ENCODE measurements around the gene FUT9.

The FUT9 gene

DNA sequence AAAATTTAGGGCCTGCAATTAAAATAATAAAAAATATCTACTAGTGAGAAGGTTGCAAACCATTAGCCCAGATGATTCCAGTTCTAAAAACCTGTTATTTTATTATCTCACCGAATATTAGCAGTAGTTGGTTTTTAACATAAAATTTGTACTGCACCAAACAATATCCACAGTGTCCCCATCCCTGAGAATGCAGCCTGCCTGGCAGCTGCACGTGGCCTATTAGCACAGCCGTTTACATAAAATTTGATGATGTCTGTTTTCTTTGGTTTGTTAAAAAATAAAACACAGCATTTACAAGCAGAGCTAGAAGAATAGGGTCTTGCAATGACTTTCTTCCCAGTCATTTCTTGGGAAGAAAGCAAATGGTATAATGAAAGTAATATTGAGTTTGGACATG lies 58.2 kb downstream of the FUT9 start:
- no peak for DNase-seq

DNA sequence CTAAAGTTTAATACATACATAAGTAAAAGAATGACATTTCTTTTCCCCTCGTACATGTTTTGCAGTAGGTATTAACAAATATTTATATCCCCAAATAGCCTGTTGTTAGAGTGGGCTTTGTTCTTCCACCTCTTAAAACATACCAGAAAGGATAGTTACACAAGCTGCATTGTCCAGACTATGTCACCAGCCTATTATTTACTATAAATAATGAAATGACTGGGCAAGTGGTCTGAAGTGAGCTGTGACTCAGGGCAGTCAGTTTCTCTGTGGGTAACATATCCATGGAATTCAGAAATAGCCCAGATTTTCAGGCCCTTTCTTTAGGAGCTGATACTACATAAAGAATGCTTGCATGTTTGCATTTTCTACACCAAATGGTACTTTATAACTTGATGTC lies 60.1 kb downstream of the FUT9 start:
- no peak for DNase-seq

DNA sequence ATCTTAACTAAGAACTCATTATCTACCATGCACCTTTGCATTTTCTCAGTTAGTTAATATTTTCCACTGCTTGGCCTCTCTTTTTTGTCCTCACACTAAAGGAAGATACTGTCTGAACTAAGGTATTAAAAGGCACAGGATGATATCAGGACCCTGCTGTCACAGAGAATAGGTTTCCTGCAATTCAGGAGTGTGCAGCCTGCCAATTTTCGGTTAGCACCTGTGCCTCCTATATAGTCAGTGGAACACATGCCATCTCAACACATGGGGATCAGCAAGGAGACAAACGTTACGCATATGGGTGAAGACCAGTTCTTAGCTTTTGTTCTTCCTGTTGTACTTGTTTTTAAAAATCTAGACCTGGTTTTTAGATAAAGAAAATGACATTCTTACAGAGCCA lies 71.0 kb downstream of the FUT9 start:
- no peak for DNase-seq

DNA sequence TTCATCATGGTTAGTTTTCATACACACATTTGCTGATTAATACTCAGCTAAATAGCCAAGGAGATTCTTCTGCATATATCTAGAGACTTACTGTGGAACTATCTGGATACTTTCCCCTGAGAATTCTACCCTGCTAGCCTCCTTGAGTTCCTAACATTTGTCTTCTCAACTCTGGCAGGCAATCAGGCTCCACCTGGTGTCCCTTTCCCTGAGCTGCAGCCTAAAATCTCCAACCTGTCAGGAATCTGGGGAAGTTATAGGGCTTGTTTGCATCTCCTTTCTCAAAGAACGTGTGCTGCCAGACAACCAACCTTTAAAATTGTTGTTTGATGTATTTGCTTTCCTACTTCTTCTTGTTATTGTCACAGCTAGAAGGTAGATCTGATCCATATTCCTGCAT lies 73.4 kb downstream of the FUT9 start:
- DNase-seq: no peak

DNA sequence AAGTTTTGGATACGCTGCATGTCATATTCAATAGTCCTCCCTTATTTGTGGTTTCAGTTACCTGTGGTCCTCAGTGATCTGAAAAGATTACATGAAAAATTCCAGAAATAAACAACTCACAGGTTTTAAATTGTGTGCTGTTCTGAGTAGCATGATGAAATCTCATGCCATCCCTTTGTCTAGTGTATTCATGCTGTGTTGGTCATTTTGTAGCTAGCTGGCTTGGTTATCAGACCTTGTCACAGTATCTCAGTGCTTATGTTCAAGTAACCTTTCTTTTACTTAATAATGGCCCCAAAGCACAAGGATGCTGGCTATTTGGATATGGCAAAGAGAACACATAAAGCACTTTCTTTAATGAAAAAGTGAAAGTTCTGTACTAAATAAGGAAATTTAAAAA lies 78.3 kb downstream of the FUT9 start:
- no peak for DNase-seq

DNA sequence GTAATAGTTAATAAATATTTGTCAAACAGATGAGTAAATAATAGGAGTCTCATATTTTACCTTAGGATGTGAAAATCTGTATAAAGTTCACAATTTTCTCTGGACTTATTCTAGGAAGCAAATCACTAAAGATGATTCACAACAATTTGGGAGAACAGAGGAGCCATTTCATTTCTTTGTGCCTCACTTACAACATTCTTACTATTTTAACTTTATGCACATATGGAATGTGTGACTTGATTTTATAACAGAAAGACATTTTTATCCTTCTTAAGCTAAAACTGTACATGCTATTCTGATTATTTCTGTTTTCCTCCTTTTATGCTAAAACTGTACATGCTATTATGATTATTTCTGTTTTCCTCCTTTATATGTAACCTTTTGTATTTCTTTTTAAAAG lies 83.3 kb downstream of the FUT9 start:
- no peak for DNase-seq

DNA sequence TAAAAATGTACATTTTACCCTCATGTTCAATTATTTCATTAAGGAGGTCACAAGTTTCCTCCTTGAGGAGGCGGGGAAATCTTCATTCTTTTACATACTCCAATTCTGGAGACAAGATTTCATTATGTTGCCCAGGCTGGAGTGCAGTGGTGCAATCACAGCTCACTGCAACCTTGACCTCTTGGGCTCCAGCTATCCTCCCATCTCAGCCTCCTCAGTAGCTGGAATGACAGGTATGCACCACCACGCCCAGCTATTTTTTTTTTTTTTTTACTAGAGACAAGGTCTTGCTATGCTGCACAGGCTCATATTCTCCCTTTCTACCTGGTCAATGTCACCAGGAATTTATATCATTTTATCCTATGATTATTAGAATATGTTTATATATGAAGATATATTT lies 85.8 kb downstream of the FUT9 start:
- DNase-seq: no peak

DNA sequence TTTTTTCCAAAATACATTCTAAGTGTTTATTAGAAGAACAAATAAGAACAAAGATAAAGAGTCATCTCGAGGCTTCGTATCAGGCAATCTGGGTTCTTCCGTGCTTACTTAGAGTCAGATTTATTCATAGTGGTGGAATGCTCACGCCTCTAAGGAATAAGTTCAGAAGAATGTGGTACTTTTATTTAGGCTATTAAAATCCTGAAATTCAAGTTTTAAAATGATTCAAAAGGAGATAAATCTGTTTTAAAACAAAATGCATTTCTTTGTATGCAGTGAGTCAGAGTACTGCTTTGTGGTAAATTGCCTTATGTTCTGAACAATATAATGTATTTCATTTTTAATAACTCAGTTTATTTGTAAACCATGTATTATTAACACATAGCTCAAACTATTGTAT lies 89.1 kb downstream of the FUT9 start:
- DNase-seq: no peak

DNA sequence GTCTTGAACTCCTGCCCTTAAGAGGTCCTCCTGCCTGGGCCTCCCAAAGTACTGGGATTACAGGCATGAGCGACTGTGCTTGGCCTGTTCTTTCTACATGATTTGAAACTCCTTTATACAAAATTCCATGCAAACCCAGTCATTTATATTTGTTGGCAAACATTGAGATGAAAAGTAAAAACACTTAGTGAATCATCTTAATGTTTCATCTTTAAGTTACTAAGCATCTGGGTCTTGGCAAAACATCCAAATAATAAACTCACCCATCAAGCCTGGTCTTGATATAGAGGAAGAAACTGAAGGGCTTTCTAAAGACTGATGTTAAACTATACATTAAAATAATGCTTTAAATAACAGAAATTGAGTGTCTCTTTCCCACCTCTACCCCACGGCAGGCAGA lies 95.1 kb downstream of the FUT9 start:
- no peak for DNase-seq

DNA sequence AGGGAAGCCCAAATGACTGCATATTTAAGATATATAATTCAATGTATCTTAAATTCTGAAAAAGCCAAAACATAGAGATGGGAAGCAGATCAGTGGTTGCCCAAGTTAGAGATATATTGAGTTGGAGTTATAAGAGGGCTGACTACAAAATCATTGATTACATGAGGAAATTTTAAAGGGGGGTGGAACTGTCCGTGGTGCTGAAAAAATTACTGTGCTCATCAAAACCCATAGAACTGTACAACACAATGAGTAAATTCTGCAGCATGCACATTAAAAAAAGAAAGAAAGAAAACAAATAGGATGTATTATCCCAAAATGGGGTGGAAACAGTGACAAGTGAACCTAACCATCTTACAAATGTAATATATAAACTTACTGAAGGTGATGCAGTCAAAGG lies 100.9 kb downstream of the FUT9 start:
- DNase-seq: no peak

DNA sequence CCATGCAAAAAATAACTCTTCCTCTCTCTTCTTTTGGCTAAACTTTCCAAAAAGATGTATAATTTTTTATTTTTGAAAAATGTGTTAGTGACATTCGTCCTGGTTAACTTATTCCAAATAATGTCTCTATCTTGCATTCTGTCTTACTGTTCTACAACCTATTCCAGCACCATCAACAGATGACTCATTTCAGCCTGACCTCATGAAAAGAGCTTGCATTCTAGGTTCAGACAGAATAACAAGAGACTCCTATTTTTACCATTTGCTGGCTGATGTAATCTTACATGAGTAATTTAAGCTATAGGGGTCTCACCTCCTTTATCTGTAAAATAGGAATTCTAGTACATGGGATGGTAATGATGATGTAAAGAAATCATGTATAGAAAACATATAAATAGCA lies 109.0 kb downstream of the FUT9 start:
- no peak for DNase-seq

DNA sequence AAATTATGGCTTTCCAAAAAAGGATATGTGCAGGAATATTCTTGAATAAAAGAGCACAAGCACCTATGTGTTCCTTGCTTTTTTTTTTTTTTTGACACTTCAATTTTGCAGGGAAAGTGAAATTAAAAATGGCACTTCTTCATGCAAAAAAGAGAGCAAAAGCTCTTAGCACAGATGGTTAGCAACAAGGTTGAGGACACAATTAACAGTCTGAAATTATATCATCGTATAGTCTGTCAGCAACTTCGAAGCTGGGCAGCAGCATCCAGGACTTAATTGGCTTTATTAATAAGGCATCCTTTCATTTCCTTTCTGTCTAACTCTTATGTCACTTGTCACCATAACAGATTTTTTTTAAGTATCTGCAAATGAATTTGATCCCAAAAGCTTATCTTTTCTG lies 122.6 kb downstream of the FUT9 start:
- DNase-seq: no peak

DNA sequence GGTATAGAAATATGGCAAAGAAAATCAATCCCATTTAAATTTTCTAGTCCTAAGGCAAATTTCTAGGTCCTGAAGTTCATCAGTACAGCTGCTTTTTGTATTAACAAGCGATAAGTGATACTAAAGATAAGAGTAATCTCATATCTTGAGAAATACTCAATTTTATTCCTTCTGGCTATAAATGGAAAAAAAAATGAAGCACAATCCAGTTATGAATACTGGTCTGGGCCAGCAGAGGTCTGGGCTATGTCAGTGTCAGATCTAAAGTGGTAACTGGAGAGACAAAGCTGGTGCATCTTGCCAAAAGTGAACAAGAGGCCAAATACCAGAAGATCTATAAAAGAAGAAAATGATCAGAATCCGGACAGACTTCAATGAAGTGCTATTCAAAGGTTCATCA lies 126.4 kb downstream of the FUT9 start:
- no peak for DNase-seq

DNA sequence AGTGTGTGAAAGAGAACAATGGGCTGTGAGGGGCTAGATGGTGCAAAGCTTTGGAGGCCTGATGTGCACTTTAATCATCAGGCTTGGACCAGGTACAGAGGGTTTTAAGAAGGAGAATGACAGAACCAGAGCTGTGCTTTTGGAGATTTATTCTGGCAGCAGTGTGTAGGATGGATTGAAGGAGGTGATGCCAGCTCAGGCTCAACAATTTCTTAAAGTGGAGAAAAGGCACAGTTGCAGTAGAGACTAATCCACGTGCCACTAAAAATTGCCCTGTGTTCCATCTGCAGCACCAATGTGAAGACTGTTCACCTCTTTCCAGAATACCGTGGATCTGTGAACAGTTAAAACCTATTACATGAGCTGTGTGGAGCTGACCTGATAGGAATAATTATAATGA lies 134.7 kb downstream of the FUT9 start:
- DNase-seq: no peak

DNA sequence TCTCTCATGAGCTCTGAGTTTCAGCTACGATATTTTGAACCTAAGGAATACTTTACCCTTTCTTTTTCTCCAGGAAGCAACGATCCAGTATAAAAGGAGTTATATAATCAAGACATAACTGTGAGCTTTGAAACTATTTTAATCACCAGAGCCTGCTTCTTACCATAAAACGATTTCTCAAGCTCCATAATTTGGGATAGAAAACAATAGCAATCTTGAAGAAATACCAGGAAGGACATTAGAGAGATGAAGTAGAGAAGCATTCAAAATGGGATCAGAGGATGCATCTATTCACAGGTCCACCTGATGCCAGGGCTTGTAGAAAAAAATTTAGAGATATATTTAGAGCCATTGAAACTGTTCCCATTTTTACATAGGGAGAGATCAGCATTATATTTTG lies 135.9 kb downstream of the FUT9 start:
- no peak for DNase-seq

DNA sequence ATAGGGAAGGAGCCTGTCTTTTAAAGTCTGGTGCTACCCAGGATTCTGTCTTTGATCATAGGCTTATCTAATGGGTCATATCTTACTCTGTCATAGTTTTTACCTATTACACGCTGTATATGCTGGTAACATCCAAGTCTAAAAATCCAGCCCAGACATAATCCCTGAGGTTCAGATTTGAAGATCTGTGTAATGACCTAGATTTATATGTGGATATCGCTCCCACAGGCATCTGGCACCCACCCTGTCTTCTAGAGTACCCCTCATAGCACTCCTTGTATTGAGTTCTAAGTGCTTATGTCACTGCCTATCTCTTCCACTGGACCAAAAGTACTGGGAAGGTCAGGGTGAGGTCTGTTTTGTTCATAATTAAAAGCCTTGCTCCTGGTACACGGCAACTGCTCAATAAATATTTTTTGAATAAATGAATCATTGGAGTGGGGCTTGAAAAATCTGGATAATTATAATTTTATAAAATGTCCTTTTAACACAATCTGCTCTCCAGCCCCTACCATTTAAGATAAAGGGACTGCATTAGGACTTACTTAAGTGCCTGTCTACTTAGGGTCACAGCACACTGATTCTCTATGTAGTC lies 136.4 kb downstream of the FUT9 start:
- DNase-seq: no peak

DNA sequence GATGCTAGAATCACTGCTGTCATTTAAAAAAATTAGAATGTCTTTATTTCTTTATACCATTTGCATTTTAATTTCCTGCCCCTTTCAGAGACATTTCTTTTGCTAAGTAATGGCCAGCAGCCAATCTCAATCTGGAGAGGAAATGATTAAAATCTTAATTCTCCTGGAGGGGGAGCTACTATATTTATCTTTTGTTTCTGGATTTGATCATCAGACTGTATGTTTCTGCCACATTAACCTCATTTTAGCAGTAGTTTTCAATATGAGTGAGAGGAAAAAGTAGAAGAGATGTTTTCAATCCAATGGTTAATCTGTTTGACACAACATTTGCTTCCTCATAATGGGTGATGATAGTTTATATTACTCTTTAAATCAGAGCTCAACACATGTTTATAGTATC lies 138.0 kb downstream of the FUT9 start:
- DNase-seq: no peak

DNA sequence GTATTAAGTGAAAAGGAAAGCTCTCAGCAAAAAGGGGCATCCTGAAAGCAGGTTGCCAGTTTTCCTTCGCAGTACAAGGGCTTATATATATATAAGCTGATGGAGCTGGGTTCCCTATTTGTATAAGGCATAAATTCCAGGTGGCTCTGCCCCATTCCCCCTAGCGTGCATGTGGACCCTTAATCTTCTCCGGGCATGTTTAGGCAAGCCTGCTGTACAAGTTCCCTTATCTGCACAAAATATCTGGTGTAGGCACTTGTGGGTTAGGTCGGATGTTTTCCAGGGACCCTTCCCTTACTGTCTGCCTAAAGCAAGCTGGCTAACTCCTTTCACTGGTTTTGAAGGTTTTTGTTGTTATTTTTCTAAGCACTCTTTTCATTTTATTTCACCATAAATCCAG lies 140.7 kb downstream of the FUT9 start:
- DNase-seq: no peak

DNA sequence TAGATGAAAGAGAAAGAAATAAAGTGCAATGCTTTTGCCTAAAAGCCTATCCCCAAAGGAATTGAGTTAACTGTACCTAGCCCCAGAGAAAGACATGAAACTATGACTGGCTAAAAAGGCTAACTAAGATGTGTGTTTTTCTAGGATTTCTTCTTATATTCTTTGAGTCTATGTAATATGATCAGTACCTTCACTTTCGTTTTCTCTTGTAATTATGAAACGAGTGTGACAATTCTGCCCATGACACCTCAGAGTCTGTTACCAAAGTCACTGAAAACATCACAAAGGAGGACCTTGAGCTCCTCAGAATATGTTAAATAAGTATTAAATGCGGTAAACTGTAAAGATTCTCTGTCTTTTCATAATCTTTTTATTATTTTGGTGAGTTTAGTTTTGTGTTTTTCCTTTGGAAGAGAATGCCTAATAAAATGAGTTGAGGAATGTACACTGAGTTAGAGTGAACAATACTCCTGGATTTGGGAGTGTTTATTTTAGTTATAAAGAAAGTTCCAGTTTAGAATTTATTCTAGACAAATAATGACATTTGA lies 141.3 kb downstream of the FUT9 start:
- DNase-seq: no peak

DNA sequence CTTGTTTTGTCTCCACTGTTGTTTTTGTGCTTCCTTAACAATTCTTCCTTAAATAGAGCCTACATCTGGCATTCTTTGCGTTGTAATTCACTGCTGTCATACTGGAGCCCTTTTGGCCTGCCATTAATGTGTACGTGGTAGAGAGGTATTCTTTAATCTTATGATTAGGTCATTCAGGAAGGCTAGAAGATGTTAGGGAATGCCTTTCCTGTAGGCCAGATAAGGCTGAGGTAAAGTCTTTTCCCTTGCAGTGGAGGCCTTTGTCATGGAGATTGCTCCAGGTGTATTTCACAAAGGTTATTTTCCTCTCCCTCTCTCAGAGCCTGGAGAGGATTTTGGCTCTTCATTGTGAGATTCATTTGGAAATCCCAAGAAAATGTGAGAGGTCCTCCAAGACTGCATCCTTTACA lies 146.9 kb downstream of the FUT9 start:
- DNase-seq: no peak

DNA sequence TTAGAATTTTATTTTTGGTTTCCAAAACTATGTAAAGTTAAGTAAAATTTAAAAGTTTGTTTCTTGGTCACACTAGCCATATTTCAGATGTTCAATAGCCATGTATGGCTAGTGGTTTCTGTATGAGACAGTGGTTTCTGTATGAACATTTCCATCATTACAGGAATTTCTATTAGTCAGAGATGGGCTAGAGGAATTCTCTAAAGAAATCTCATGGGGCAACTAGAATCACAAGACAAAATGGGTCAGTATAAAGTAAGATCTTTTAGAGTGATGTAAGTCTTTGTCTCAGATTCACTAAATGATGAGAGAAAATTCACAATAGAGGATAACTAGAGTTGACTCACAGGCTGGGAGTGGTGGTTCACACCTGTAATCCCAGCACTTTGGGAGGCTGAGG lies 149.0 kb downstream of the FUT9 start:
- DNase-seq: no peak

DNA sequence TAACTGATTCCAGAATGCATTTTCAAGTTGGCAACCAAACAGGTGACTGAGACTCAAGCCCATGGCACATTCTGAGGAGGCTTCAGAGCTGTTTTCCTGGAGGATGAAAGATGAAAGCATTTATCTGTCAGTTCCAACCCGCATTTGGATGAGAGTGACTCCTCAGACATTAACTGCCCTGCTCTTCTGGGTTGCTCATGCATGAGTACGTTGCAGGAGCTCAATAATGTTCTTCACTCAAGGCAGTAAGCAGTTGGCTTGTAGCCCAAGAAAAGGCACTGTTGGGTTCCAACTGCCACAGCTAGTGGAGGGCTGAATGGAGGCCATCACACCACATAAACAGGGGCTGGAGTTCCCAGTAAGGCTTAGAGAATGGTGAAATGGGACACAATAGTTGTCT lies 155.3 kb downstream of the FUT9 start:
- DNase-seq: no peak

DNA sequence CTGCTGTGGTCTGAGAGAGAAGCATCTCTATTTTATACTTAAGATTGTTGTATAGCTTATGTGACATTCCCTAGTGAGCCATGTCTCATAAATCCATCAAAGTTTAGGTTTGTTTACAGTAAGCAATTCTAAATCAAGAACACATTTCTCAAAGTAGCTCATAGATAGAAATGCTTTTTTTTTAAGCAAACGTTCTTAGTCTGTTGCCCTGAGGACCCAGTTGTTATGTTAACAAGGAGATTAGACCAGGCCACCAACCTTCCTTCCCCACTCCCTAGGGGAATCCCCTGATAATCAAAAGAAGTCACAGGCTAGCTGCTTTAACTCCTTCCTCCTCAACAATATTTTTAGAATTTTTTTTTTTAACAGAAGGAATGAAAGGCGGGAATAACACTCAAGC lies 169.0 kb downstream of the FUT9 start:
- no peak for DNase-seq

DNA sequence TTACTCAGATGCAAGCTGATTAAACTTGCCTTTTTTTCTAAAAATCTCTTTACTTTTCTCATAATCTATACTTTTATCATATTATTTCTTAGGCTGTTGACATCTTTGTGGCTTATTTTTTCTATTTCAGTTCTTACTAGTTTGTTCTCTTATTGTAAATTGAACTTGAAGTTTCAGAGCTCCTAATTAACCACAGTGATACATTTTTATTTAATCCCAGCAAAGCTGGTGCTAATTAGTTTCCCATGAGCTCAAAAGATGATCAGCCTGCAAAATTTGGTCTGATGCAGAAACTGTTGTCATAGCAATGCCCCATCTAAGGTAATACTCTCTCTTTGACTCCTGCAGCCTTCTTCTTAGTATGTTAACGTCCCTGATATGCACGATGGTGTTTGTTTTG lies 170.3 kb downstream of the FUT9 start:
- no peak for DNase-seq

DNA sequence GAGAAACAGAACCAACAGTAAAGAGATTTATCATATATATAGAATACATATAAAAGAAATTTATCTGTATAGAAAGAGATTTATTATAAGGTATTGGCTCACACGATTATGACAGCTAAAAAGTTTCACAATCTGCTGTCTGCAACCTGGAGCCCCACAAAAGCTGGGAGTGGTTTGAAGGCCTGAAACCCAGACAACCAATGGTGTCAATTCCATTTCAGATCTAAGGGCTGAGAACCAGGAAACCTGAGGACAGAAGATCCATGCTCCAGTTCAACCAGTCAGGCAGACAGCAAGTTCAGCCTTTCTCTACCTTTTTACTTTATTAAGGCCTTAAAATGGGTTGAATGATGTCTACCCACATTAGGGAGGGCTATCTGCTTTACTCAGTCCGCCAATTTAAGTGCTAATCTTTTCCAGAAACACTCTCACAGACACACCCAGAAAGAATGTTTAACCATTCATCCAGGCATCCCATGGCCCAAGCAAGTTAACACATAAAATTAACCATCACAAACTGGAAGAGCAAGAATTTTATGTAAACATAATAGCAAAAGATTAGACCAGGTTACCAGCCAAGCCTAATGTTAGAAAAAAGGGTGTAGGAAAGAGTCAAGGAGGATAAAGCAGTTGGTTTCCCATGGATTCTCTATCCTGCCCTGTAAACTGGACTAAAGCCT lies 170.9 kb downstream of the FUT9 start:
- DNase-seq: no peak

Measured in MV-4-11 (cell line).